Measurements from ENCODE around the gene CACNA1I. TPM values are rescaled to one million over a fixed set of nuclear protein-coding genes. Genes with fewer than 3 reads are reported as not detected.

Gene CACNA1I
- total and polyA plus RNA-seq, 2 experiments from 2014 or later: 0.17 to 0.21 TPM

DNA sequence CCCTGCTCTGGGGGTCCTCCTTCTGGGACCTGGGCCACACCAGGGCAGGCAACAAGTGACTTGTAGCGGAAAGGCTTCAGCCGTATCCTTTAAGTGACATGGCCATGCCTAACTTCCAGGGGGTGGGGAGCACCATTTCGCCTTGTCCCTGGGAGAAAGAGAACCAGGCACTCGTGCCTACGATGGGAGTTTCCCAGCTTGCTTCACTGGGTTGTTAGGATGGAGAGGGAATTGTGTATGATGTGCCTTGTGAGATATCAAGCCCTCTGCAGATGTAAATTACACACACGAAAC is 151.4 kb downstream of the CACNA1I start:
- Histone ChIP-seq H3K4me3 (no peak overlapping the region), H2AFZ (no peak overlapping the region), H3K36me3 (replicated peaks; ENCODE audit: insufficient read depth, low read depth) (no peaks in the 10 kb centered on the region), H3K79me2 (no peaks in the 10 kb centered on the region), H3K9me2 (replicated peaks; ENCODE audit: insufficient read depth) (no peaks in the 10 kb centered on the region), H3K27me3 (no peaks in the 10 kb centered on the region), H3K4me2 (no peak overlapping the region), H3K4me1 (ENCODE audit: insufficient read depth) (peaks cover 7% of the 10 kb centered on the region), H4K20me1 (ENCODE audit: insufficient read depth, poor library complexity, severe bottlenecking) (no peaks in the 10 kb centered on the region), H3K27ac (no peak overlapping the region), H3K9me3 (ENCODE audit: low read depth) (no peaks in the 10 kb centered on the region)
- TF ChIP-seq EZH2phosphoT487 (IDR thresholded peaks at IDR 0.05; ENCODE audit: low read depth, severe bottlenecking, unreplicated experiment) (no peak), EZH2 (IDR thresholded peaks at IDR 0.05; ENCODE audit: borderline replicate concordance) (no peak), CTCF (IDR thresholded peaks at IDR 0.05; ENCODE audit: poor library complexity) (no peak)
- WGBS (ENCODE audit: low lambda C conversion rate, missing lambda C conversion rate): 95% methylated on average over 6 of the region's 6 CpGs
- DNase-seq (ENCODE audit: low spot score): no peak

DNA sequence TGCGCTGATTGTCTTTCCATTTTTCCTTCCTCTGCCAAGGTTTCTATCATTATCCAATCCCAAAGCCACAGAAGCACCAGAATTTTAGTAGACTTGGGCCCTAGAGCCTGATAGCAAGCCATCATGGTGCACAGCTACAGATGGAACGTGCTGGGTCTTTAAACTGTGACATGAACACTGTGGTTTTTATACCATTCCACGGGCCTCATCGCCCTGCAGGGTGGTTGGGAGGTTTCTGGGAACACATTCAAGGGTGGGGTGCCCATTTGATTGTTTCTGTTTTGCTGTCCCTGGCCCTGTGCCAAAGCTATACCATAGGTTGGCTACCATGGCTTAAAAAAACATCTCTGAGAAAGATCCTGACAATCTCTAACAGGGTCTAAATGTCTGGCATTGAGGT is 151.9 kb downstream of the CACNA1I start:
- H3K9me3 ChIP-seq (ENCODE audit: low read depth): no peaks in the 10 kb centered on the region

GRCh38 chr22:39723463-39723862 is 152.9 kb downstream of the CACNA1I start:
- H3K27me3 ChIP-seq: no peaks in the 10 kb centered on the region

More for the DNA sequence above, 151.9 kb downstream of the CACNA1I start:
- no peak for TF ChIP-seq EZH2 (IDR thresholded peaks at IDR 0.05; ENCODE audit: borderline replicate concordance)
- no peak for TF ChIP-seq CTCF (IDR thresholded peaks at IDR 0.05; ENCODE audit: poor library complexity)
- TF ChIP-seq EZH2phosphoT487 (IDR thresholded peaks at IDR 0.05; ENCODE audit: low read depth, severe bottlenecking, unreplicated experiment): no peak
- Histone ChIP-seq H3K79me2 (no peaks in the 10 kb centered on the region), H3K9me2 (replicated peaks; ENCODE audit: insufficient read depth) (no peaks in the 10 kb centered on the region), H2AFZ (no peak overlapping the region), H3K4me1 (ENCODE audit: insufficient read depth) (peaks cover 7% of the 10 kb centered on the region), H3K4me2 (no peak overlapping the region), H3K27me3 (no peaks in the 10 kb centered on the region), H3K4me3 (no peak overlapping the region), H3K36me3 (replicated peaks; ENCODE audit: insufficient read depth, low read depth) (no peaks in the 10 kb centered on the region), H4K20me1 (ENCODE audit: insufficient read depth, poor library complexity, severe bottlenecking) (no peaks in the 10 kb centered on the region), H3K27ac (no peak overlapping the region)
- no peak for DNase-seq (ENCODE audit: low spot score)
- 88% methylated on average over 4 of the region's 4 CpGs for WGBS (ENCODE audit: low lambda C conversion rate, missing lambda C conversion rate)

More at GRCh38 chr22:39723463-39723862, 152.9 kb downstream of the CACNA1I start:
- H3K27ac ChIP-seq: peak overlapping the region; percentile 72
- H3K36me3 ChIP-seq (replicated peaks; ENCODE audit: insufficient read depth, low read depth): no peaks in the 10 kb centered on the region
- peaks cover 7% of the 10 kb centered on the region for H3K4me1 ChIP-seq (ENCODE audit: insufficient read depth)
- no peak overlapping the region for H3K4me3 ChIP-seq
- DNase-seq (ENCODE audit: low spot score): no peak
- TF ChIP-seq EZH2phosphoT487 (IDR thresholded peaks at IDR 0.05; ENCODE audit: low read depth, severe bottlenecking, unreplicated experiment) (no peak), EZH2 (IDR thresholded peaks at IDR 0.05; ENCODE audit: borderline replicate concordance) (no peak), CTCF (IDR thresholded peaks at IDR 0.05; ENCODE audit: poor library complexity) (no peak)
- no peak overlapping the region for H2AFZ ChIP-seq
- 90% methylated on average over 10 of the region's 10 CpGs for WGBS (ENCODE audit: low lambda C conversion rate, missing lambda C conversion rate)
- no peaks in the 10 kb centered on the region for H3K79me2 ChIP-seq
- H3K9me2 ChIP-seq (replicated peaks; ENCODE audit: insufficient read depth): no peaks in the 10 kb centered on the region
- no peaks in the 10 kb centered on the region for H4K20me1 ChIP-seq (ENCODE audit: insufficient read depth, poor library complexity, severe bottlenecking)
- H3K4me2 ChIP-seq: no peak overlapping the region
- no peaks in the 10 kb centered on the region for H3K9me3 ChIP-seq (ENCODE audit: low read depth)
